Measurements from ENCODE around the gene FREM3. TPM values are rescaled to one million over a fixed set of nuclear protein-coding genes. Genes with fewer than 3 reads are reported as not detected.

The FREM3 gene
- total and polyA plus RNA-seq, 7 donors, result under 0.01 TPM; not detected in 6

- H3K36me3 ChIP-seq, result no peaks in the 10 kb centered on the region
- H3K4me1 ChIP-seq, result peaks cover 0 to 22% (median 18%) of the 10 kb centered on the region in 4 donors
- intact Hi-C loops (cut with DNase I), result no loop called here
- no peaks in the 10 kb centered on the region for H3K9me3 ChIP-seq
- no peak overlapping the region for H3K4me3 ChIP-seq
- H3K27me3 ChIP-seq, result no peaks in the 10 kb centered on the region
- peak overlapping the region; percentile 51 to 61 (median 54) for H3K27ac ChIP-seq
- peak; percentile 90 for DNase-seq
- 64 to 79% methylated on average over 5 of the region's 5 CpGs for WGBS, 2 donors
- TF ChIP-seq POLR2A (IDR thresholded peaks at IDR 0.05) (no peak), CTCF (IDR thresholded peaks at IDR 0.05) (no peak), POLR2AphosphoS5 (IDR thresholded peaks at IDR 0.05) (peak; percentile 50 to 82 (median 78)), EP300 (IDR thresholded peaks at IDR 0.05) (peak in 2 of 4 donors; percentile 24 to 53)
Observed at GRCh38 chr4:143626134-143626911, 74.2 kb downstream of the FREM3 start.

- Histone ChIP-seq H3K4me3 (no peak overlapping the region), H3K27ac (peak overlapping the region; percentile 50 to 61 (median 54)), H3K27me3 (no peaks in the 10 kb centered on the region), H3K9me3 (no peaks in the 10 kb centered on the region), H3K4me1 (peaks cover 0 to 22% (median 18%) of the 10 kb centered on the region in 4 donors), H3K36me3 (no peaks in the 10 kb centered on the region)
- 67 to 84% methylated on average over 4 of the region's 4 CpGs for WGBS, 2 donors
- TF ChIP-seq POLR2A (IDR thresholded peaks at IDR 0.05) (no peak), EP300 (IDR thresholded peaks at IDR 0.05) (no peak), POLR2AphosphoS5 (IDR thresholded peaks at IDR 0.05) (no peak), CTCF (IDR thresholded peaks at IDR 0.05) (no peak)
- DNase-seq, result no peak
- intact Hi-C loops (cut with DNase I), result no loop called here
Observed at GRCh38 chr4:143625632-143626031, 74.8 kb downstream of the FREM3 start.

GRCh38 chr4:143623896-143624295 is 76.6 kb downstream of the FREM3 start:
- no peak for DNase-seq
- Histone ChIP-seq H3K9me3 (no peaks in the 10 kb centered on the region), H3K27ac (no peak overlapping the region), H3K4me3 (no peak overlapping the region), H3K27me3 (no peaks in the 10 kb centered on the region), H3K4me1 (peaks cover 0 to 22% (median 18%) of the 10 kb centered on the region in 4 donors), H3K36me3 (no peaks in the 10 kb centered on the region)
- intact Hi-C loops (cut with DNase I), result no loop called here
- WGBS, 2 donors, result 82% methylated on average over 3 of the region's 3 CpGs
- no peak for TF ChIP-seq POLR2A (IDR thresholded peaks at IDR 0.05)
- no peak for TF ChIP-seq EP300 (IDR thresholded peaks at IDR 0.05)
- no peak for TF ChIP-seq POLR2AphosphoS5 (IDR thresholded peaks at IDR 0.05)
- no peak for TF ChIP-seq CTCF (IDR thresholded peaks at IDR 0.05)

- no peak for DNase-seq
- 78 to 88% methylated on average over 1 of the region's 1 CpG for WGBS, 2 donors
- intact Hi-C loops (cut with DNase I), result no loop called here
Observed at GRCh38 chr4:143618811-143619210, 81.7 kb downstream of the FREM3 start.

More at GRCh38 chr4:143618811-143619210, 81.7 kb downstream of the FREM3 start:
- Histone ChIP-seq H3K36me3 (no peaks in the 10 kb centered on the region), H3K27me3 (no peaks in the 10 kb centered on the region), H3K4me1 (no peaks in the 10 kb centered on the region), H3K4me3 (no peak overlapping the region), H3K9me3 (no peaks in the 10 kb centered on the region), H3K27ac (no peak overlapping the region)
- no peak for TF ChIP-seq POLR2A (IDR thresholded peaks at IDR 0.05)
- no peak for TF ChIP-seq EP300 (IDR thresholded peaks at IDR 0.05)
- no peak for TF ChIP-seq POLR2AphosphoS5 (IDR thresholded peaks at IDR 0.05)
- TF ChIP-seq CTCF (IDR thresholded peaks at IDR 0.05), result no peak
